PC-9 (cell line): Measurements from ENCODE around the gene MYCL.

Experiments used
- EZH2 ChIP-seq: fragments of 200-600 bp; sonication (generic); IDR thresholded peaks from 2 replicates; pipeline ENCODE4 v1.8.0; 2017; ENCODE audit warnings: antibody characterized with exemption, low read depth
- TF ChIP-seq, protein P1 (sequence below): fragments of 200-600 bp; sonication (generic); conservative IDR thresholded peaks from 2 replicates; pipeline ENCODE4 v1.6.1; 2017; ENCODE audit warnings: mixed run types, antibody characterized with exemption, mild to moderate bottlenecking, moderate library complexity

- TF ChIP-seq, protein P1, sequence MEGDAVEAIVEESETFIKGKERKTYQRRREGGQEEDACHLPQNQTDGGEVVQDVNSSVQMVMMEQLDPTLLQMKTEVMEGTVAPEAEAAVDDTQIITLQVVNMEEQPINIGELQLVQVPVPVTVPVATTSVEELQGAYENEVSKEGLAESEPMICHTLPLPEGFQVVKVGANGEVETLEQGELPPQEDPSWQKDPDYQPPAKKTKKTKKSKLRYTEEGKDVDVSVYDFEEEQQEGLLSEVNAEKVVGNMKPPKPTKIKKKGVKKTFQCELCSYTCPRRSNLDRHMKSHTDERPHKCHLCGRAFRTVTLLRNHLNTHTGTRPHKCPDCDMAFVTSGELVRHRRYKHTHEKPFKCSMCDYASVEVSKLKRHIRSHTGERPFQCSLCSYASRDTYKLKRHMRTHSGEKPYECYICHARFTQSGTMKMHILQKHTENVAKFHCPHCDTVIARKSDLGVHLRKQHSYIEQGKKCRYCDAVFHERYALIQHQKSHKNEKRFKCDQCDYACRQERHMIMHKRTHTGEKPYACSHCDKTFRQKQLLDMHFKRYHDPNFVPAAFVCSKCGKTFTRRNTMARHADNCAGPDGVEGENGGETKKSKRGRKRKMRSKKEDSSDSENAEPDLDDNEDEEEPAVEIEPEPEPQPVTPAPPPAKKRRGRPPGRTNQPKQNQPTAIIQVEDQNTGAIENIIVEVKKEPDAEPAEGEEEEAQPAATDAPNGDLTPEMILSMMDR = no peak
- TF ChIP-seq EZH2 = no peak
Observed at GRCh38 chr1:39854314-39854713, 47.4 kb downstream of the MYCL start.
